ENCODE results near the gene PCDHA1.

PCDHA1 gene

DNA sequence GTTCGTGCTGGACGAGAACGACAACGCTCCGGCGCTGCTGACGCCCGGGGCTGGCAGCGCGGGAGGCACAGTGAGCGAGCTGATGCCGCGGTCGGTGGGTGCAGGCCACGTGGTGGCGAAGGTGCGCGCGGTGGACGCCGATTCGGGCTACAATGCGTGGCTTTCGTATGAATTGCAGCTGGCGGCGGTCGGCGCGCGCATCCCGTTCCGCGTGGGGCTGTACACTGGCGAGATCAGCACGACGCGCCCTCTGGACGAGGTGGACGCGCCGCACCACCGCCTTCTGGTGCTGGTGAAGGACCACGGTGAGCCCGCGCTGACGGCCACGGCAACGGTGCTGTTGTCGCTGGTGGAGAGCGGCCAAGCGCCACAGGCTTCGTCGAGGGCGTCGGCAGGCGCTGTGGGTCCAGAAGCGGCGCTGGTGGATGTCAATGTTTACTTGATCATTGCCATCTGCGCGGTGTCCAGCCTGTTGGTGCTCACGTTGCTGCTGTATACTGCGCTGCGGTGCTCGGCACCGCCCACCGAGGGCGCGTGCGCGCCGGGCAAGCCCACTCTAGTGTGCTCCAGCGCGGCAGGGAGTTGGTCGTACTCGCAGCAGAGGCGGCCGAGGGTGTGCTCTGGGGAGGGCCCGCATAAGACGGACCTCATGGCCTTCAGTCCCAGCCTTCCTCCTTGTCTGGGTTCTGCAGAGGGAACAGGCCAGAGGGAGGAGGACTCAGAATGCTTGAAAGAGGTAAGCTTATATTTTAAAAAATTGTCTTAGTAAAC, 98.2 kb downstream of the PCDHA1 start:
- Histone ChIP-seq H3K4me3 (IDR thresholded peaks at IDR 0.05; ENCODE audit: insufficient read depth, low read depth, low read length) (no peak overlapping the region), H3K79me2 (ENCODE audit: insufficient read depth, low read depth) (no peaks in the 10 kb centered on the region), H3K36me3 (ENCODE audit: insufficient read depth) (no peaks in the 10 kb centered on the region), H2AFZ (ENCODE audit: low read depth) (no peak overlapping the region), H3K9ac (no peak overlapping the region), H3K27ac (no peak overlapping the region), H3K4me1 (ENCODE audit: low read depth, poor library complexity, severe bottlenecking) (no peaks in the 10 kb centered on the region), H3K27me3 (ENCODE audit: insufficient read depth, low read depth) (no peaks in the 10 kb centered on the region), H3K4me2 (no peak overlapping the region), H4K20me1 (ENCODE audit: insufficient read depth) (no peaks in the 10 kb centered on the region)
- TF ChIP-seq, protein P1, sequence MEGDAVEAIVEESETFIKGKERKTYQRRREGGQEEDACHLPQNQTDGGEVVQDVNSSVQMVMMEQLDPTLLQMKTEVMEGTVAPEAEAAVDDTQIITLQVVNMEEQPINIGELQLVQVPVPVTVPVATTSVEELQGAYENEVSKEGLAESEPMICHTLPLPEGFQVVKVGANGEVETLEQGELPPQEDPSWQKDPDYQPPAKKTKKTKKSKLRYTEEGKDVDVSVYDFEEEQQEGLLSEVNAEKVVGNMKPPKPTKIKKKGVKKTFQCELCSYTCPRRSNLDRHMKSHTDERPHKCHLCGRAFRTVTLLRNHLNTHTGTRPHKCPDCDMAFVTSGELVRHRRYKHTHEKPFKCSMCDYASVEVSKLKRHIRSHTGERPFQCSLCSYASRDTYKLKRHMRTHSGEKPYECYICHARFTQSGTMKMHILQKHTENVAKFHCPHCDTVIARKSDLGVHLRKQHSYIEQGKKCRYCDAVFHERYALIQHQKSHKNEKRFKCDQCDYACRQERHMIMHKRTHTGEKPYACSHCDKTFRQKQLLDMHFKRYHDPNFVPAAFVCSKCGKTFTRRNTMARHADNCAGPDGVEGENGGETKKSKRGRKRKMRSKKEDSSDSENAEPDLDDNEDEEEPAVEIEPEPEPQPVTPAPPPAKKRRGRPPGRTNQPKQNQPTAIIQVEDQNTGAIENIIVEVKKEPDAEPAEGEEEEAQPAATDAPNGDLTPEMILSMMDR (conservative IDR thresholded peaks at IDR 0.05; ENCODE audit: low read depth, low read length), result no peak

DNA sequence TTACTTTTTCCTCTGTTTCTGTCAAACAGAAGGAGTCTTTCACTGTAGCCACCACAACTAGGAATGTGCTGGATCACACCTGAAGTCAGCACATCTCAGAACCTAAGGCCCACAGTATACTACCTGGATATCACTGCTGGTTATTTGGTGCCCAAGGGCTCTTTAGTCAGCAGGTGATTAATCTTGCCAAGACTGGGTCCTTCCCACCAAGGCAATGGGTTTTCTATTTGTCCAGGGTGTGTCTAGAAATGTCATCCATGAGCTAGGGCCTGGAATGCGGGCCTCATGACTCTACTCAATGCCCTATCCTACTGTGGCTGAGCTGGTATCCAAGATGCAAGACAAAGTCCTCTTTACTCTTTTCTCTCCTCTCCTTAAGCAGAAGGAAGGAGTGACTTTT, 130.4 kb downstream of the PCDHA1 start:
- Histone ChIP-seq H4K20me1 (ENCODE audit: insufficient read depth) (no peaks in the 10 kb centered on the region), H3K4me1 (ENCODE audit: low read depth, poor library complexity, severe bottlenecking) (no peaks in the 10 kb centered on the region), H3K4me3 (IDR thresholded peaks at IDR 0.05; ENCODE audit: insufficient read depth, low read depth, low read length) (no peak overlapping the region), H3K27ac (no peak overlapping the region), H2AFZ (ENCODE audit: low read depth) (no peak overlapping the region), H3K27me3 (ENCODE audit: insufficient read depth, low read depth) (no peaks in the 10 kb centered on the region), H3K9ac (no peak overlapping the region), H3K79me2 (ENCODE audit: insufficient read depth, low read depth) (no peaks in the 10 kb centered on the region), H3K36me3 (ENCODE audit: insufficient read depth) (no peaks in the 10 kb centered on the region), H3K4me2 (no peak overlapping the region)
- TF ChIP-seq, protein P1 (conservative IDR thresholded peaks at IDR 0.05; ENCODE audit: low read depth, low read length), result no peak

DNA sequence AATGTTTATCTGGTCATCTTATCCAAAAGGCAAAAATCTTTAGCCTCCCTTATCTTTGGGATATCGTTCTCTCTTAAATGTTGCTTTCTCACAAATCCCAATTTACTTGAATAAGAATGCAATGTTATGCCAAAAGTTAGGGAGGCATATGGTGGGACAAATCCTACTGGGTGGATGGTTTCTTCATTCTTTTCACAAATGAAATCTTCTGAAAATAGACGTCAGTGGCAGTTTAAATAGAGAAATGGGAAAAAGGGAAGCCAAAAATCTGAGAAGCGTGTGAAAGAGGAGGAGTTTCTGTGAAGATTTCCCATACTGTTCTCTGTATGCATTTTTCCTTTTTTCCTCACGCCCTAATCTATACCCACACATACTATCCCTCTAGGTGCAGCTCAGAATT, 137.7 kb downstream of the PCDHA1 start:
- Histone ChIP-seq H3K79me2 (ENCODE audit: insufficient read depth, low read depth) (no peaks in the 10 kb centered on the region), H3K9ac (no peak overlapping the region), H3K36me3 (ENCODE audit: insufficient read depth) (no peaks in the 10 kb centered on the region), H3K4me1 (ENCODE audit: low read depth, poor library complexity, severe bottlenecking) (no peaks in the 10 kb centered on the region), H3K27ac (no peak overlapping the region), H3K4me2 (no peak overlapping the region), H2AFZ (ENCODE audit: low read depth) (no peak overlapping the region), H3K27me3 (ENCODE audit: insufficient read depth, low read depth) (no peaks in the 10 kb centered on the region), H3K4me3 (IDR thresholded peaks at IDR 0.05; ENCODE audit: insufficient read depth, low read depth, low read length) (no peak overlapping the region), H4K20me1 (ENCODE audit: insufficient read depth) (no peaks in the 10 kb centered on the region)
- TF ChIP-seq, protein P1 (conservative IDR thresholded peaks at IDR 0.05; ENCODE audit: low read depth, low read length), result no peak

DNA sequence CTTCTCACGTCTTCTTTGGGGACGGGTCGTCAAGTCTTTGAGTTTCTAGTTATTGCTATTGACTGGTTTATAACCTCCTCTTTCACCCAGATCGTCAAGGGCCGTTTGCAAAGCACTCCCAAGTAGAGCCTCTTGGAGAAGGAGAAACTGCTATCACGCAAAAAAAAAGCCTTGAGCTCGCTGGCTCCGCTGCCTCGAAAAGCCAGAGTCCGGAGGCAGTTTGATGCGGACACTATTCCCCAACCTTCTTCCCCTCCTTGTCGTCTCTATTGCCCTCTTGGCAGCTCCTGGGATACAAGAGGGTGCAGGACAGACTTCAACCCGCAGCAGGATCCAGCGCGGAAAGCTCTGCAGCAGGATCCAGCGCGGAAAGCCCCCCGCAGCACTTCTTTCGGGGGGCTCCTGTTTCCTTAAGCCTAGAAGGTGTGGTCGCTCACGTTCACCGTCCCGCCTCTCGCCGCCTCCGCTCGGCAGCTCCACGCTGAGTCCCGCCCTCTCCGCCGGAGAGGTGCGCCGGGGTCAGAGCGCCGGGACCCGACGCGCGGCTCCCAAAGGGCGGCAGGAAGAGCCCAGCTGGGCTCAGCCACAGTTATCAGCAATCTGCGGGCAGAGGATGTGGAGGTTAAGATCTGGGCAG, 140.0 kb downstream of the PCDHA1 start, which contains the start of gene PCDHAC1:
Gene PCDHAC1 (plus strand): TSS at position 494 of the 637 bp plus-strand sequence. CDS start 594 bp downstream, outside the sequence.
- H2AFZ ChIP-seq (ENCODE audit: low read depth), result no peak within 1 kb of the TSS
- H4K20me1 ChIP-seq (ENCODE audit: insufficient read depth), result no peaks in the 10 kb centered on the region
- H3K79me2 ChIP-seq (ENCODE audit: insufficient read depth, low read depth), result no peaks in the 10 kb centered on the region
- H3K9ac ChIP-seq, result no peak within 1 kb of the TSS
- H3K27ac ChIP-seq, result no peak within 1 kb of the TSS
- H3K27me3 ChIP-seq (ENCODE audit: insufficient read depth, low read depth), result no peaks in the 10 kb centered on the region
- H3K4me3 ChIP-seq (IDR thresholded peaks at IDR 0.05; ENCODE audit: insufficient read depth, low read depth, low read length), result no peak within 1 kb of the TSS
- H3K36me3 ChIP-seq (ENCODE audit: insufficient read depth), result no peaks in the 10 kb centered on the region
- TF ChIP-seq, protein P1 (conservative IDR thresholded peaks at IDR 0.05; ENCODE audit: low read depth, low read length), result no peak
- no peaks in the 10 kb centered on the region for H3K4me1 ChIP-seq (ENCODE audit: low read depth, poor library complexity, severe bottlenecking)
- H3K4me2 ChIP-seq, result no peak within 1 kb of the TSS

All from KMS-11 (cell line).